NCI-H69 (cell line): Measurements from ENCODE around the gene PTX3.

Source experiments
- DNase-seq: peaks from one replicate; lab custom pipeline; 2025; lab: John Stamatoyannopoulos, UW

The PTX3 gene

GRCh38 chr3:157436583-157437291 is at the start of gene PTX3:
PTX3 (plus strand) TSS chr3:157436850; CDS start chr3:157436934, 84 bp downstream.
- DNase-seq = peak; percentile 48

GRCh38 chr3:157387708-157388435 is 48.8 kb upstream of the PTX3 start:
- DNase-seq = peak; percentile 52

GRCh38 chr3:157388976-157389375 is 47.7 kb upstream of the PTX3 start:
- no peak for DNase-seq

- no peak for DNase-seq
These were observed 45.7 kb upstream of the PTX3 start for GRCh38 chr3:157390713-157391515.

GRCh38 chr3:157392104-157392503 is 44.5 kb upstream of the PTX3 start:
- no peak for DNase-seq

GRCh38 chr3:157393113-157393512 is 43.5 kb upstream of the PTX3 start:
- no peak for DNase-seq

GRCh38 chr3:157394411-157394810 is 42.2 kb upstream of the PTX3 start:
- DNase-seq = no peak

- no peak for DNase-seq
These were observed 38.1 kb upstream of the PTX3 start for GRCh38 chr3:157398598-157398997.

GRCh38 chr3:157404381-157404780 is 32.3 kb upstream of the PTX3 start:
- no peak for DNase-seq

GRCh38 chr3:157405457-157405856 is 31.2 kb upstream of the PTX3 start:
- no peak for DNase-seq

- DNase-seq = no peak
These were observed 30.3 kb upstream of the PTX3 start for GRCh38 chr3:157406394-157406793.

GRCh38 chr3:157407769-157408168 is 28.9 kb upstream of the PTX3 start:
- no peak for DNase-seq

- peak; percentile 9 for DNase-seq
These were observed 28.0 kb upstream of the PTX3 start for GRCh38 chr3:157408499-157409149.

- peak; percentile 28 for DNase-seq
These were observed 27.1 kb upstream of the PTX3 start for GRCh38 chr3:157409516-157409915.

- DNase-seq = peak; percentile 18
These were observed 25.7 kb upstream of the PTX3 start for GRCh38 chr3:157410945-157411344.

- DNase-seq = no peak
These were observed 24.3 kb upstream of the PTX3 start for GRCh38 chr3:157412323-157412855.

GRCh38 chr3:157414861-157415260 is 21.8 kb upstream of the PTX3 start:
- DNase-seq = peak; percentile 62

GRCh38 chr3:157416347-157417087 is 20.1 kb upstream of the PTX3 start:
- DNase-seq = no peak

GRCh38 chr3:157417247-157417646 is 19.4 kb upstream of the PTX3 start:
- DNase-seq = no peak

- DNase-seq = no peak
These were observed 18.5 kb upstream of the PTX3 start for GRCh38 chr3:157418104-157418503.

- DNase-seq = peak; percentile 67
These were observed 16.0 kb upstream of the PTX3 start for GRCh38 chr3:157420606-157421130.
